Measurements from ENCODE around the gene C1QTNF8.

C1QTNF8 gene

GRCh38 chr16:1134776-1135458 is 38.9 kb upstream of the C1QTNF8 start:
- peaks cover 9% of the 10 kb centered on the region for H3K27me3 ChIP-seq
- H3K27ac ChIP-seq: no peak overlapping the region
- H3K4me3 ChIP-seq (ENCODE audit: low read depth in 1 of 2, low read length in 1 of 2): no peak overlapping the region
- TF ChIP-seq CTCF (IDR thresholded peaks at IDR 0.05): no peak
- no peaks in the 10 kb centered on the region for H3K36me3 ChIP-seq
- no peaks in the 10 kb centered on the region for H3K4me1 ChIP-seq (ENCODE audit: control insufficient read depth in 1 of 2, insufficient read depth in 1 of 2, low read depth in 1 of 2, low read length in 1 of 2)
- no peaks in the 10 kb centered on the region for H3K9me3 ChIP-seq

GRCh38 chr16:1133810-1134520 is 37.9 kb upstream of the C1QTNF8 start:
- no peaks in the 10 kb centered on the region for H3K36me3 ChIP-seq
- H3K4me1 ChIP-seq (ENCODE audit: control insufficient read depth in 1 of 2, insufficient read depth in 1 of 2, low read depth in 1 of 2, low read length in 1 of 2): no peaks in the 10 kb centered on the region
- H3K27me3 ChIP-seq: peaks cover 5% of the 10 kb centered on the region
- no peaks in the 10 kb centered on the region for H3K9me3 ChIP-seq
- H3K27ac ChIP-seq: no peak overlapping the region
- no peak overlapping the region for H3K4me3 ChIP-seq (ENCODE audit: low read depth in 1 of 2, low read length in 1 of 2)
- TF ChIP-seq CTCF (IDR thresholded peaks at IDR 0.05): no peak

- no peak overlapping the region for H3K4me3 ChIP-seq (ENCODE audit: low read depth in 1 of 2, low read length in 1 of 2)
- no peak for TF ChIP-seq CTCF (IDR thresholded peaks at IDR 0.05)
- H3K27ac ChIP-seq: no peak overlapping the region
- H3K9me3 ChIP-seq: no peaks in the 10 kb centered on the region
- H3K36me3 ChIP-seq: no peaks in the 10 kb centered on the region
- H3K4me1 ChIP-seq (ENCODE audit: control insufficient read depth in 1 of 2, insufficient read depth in 1 of 2, low read depth in 1 of 2, low read length in 1 of 2): no peaks in the 10 kb centered on the region
- peaks cover 5% of the 10 kb centered on the region for H3K27me3 ChIP-seq
Observed at GRCh38 chr16:1133271-1133670, 37.2 kb upstream of the C1QTNF8 start.

GRCh38 chr16:1132431-1132830 is 36.4 kb upstream of the C1QTNF8 start:
- H3K4me1 ChIP-seq (ENCODE audit: control insufficient read depth in 1 of 2, insufficient read depth in 1 of 2, low read depth in 1 of 2, low read length in 1 of 2): no peaks in the 10 kb centered on the region
- no peaks in the 10 kb centered on the region for H3K9me3 ChIP-seq
- H3K4me3 ChIP-seq (ENCODE audit: low read depth in 1 of 2, low read length in 1 of 2): no peak overlapping the region
- H3K27ac ChIP-seq: no peak overlapping the region
- no peaks in the 10 kb centered on the region for H3K36me3 ChIP-seq
- no peak for TF ChIP-seq CTCF (IDR thresholded peaks at IDR 0.05)
- H3K27me3 ChIP-seq: peaks cover 5% of the 10 kb centered on the region

- Histone ChIP-seq H3K27me3 (peaks cover 5% of the 10 kb centered on the region), H3K9me3 (no peaks in the 10 kb centered on the region), H3K4me3 (ENCODE audit: low read depth in 1 of 2, low read length in 1 of 2) (no peak overlapping the region), H3K36me3 (no peaks in the 10 kb centered on the region), H3K4me1 (ENCODE audit: control insufficient read depth in 1 of 2, insufficient read depth in 1 of 2, low read depth in 1 of 2, low read length in 1 of 2) (no peaks in the 10 kb centered on the region), H3K27ac (no peak overlapping the region)
- TF ChIP-seq CTCF (IDR thresholded peaks at IDR 0.05): no peak
Observed at GRCh38 chr16:1131378-1131994, 35.4 kb upstream of the C1QTNF8 start.

Measured in neutrophil (primary cell).